HG03064 (cell line): ENCODE results near the gene SH3BGR.
"Not testable (repeated sequence)": the region's sequence is repeated elsewhere in the genome, so short reads cannot be mapped to it uniquely, and the experiment has no call there.

Experiments
- ATAC-seq: cut with Tn5 transposase; IDR thresholded peaks from one replicate; pipeline ENCODE4 v1.9.1; 2021; ENCODE audit warnings: low read depth; ENCODE audit not compliant: unreplicated experiment

SH3BGR gene

GRCh38 chr21:39451332-39452206, at the start of gene SH3BGR:
TSS of gene SH3BGR (plus strand) at chr21:39451970. CDS start at chr21:39452097, 127 bp downstream.
- no peak for ATAC-seq

- no peak for ATAC-seq
Observed at GRCh38 chr21:39406065-39406464, 45.7 kb upstream of the SH3BGR start.

- not testable (repeated sequence) for ATAC-seq
Observed at GRCh38 chr21:39419204-39419603, 32.6 kb upstream of the SH3BGR start.

- no peak for ATAC-seq
Observed at GRCh38 chr21:39422527-39423241, 29.1 kb upstream of the SH3BGR start.

- no peak for ATAC-seq
Observed at GRCh38 chr21:39429445-39429844, 22.3 kb upstream of the SH3BGR start.

- no peak for ATAC-seq
Observed at GRCh38 chr21:39430016-39430415, 21.8 kb upstream of the SH3BGR start.

- ATAC-seq = no peak
Observed at GRCh38 chr21:39430457-39430856, 21.3 kb upstream of the SH3BGR start.

GRCh38 chr21:39430954-39431353, 20.8 kb upstream of the SH3BGR start:
- no peak for ATAC-seq

- ATAC-seq = no peak
Observed at GRCh38 chr21:39434950-39435349, 16.8 kb upstream of the SH3BGR start.

- ATAC-seq = no peak
Observed at GRCh38 chr21:39439232-39439631, 12.5 kb upstream of the SH3BGR start.

GRCh38 chr21:39441502-39442475, 10.0 kb upstream of the SH3BGR start:
- ATAC-seq = no peak

GRCh38 chr21:39444421-39445180, 7.2 kb upstream of the SH3BGR start:
- no peak for ATAC-seq

GRCh38 chr21:39445321-39446269, 6.2 kb upstream of the SH3BGR start, which contains the start of gene LCA5L:
TSS of gene LCA5L (minus strand) at chr21:39445778. CDS start at chr21:39428493, 17,285 bp downstream.
- ATAC-seq = peak; percentile 86

GRCh38 chr21:39447264-39447663, 4.5 kb upstream of the SH3BGR start:
- ATAC-seq = no peak

GRCh38 chr21:39452207-39452969, 618 bp downstream of the SH3BGR start:
- ATAC-seq = no peak

GRCh38 chr21:39452970-39453342, 1.2 kb downstream of the SH3BGR start:
- ATAC-seq = no peak

GRCh38 chr21:39453571-39454179, 1.9 kb downstream of the SH3BGR start:
- no peak for ATAC-seq
